Superior temporal gyrus (tissue), 1 donor: Measurements from ENCODE around the gene PLCH1.

Experiments
- DNase-seq: peaks from one replicate; pipeline ENCODE4 v3.0.0-alpha.2; 2016; ENCODE audit errors: extremely low spot score

Gene PLCH1

DNA sequence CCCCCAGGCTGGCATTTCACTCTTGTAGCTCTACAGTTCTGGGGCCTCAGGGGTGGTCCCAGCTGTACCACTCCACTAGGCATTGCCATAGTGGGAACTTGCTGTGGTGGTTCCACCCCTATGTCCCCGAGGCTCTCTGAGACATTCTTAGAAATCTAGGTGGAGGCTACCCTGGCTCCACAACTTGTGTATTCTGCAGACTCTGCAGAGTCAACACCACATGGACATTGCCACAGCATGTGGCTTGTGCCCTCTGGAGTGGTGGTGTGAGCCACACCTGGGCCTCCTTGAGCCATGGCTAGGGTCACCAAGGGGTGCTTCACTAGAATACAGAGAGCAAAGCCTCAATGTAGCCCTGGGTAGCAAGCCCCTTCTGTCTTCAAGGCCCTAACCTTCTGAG lies 397.0 kb downstream of the PLCH1 start:
- no peak for DNase-seq

DNA sequence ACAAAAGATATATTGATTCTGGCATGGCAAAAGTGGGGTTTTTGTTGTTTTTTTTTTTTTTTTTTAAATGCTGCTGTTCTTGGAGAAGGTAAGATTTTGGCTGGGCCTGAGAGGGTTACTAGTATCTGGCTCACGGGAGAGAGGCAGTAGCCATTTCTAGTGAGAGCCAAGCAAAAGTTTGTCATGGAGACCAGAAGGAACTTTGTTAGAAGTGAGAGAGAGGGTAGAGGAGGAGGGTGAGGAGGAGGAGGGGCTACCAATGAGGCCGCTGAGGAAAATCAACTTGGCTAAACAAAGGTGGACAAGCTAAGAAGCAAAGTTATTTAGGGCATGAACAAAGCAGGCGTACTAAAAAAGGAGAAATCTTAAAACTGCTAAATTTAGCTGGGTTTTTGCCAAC lies 402.5 kb downstream of the PLCH1 start:
- no peak for DNase-seq

GRCh38 chr3:155339052-155339451 lies 405.8 kb downstream of the PLCH1 start:
- no peak for DNase-seq

DNA sequence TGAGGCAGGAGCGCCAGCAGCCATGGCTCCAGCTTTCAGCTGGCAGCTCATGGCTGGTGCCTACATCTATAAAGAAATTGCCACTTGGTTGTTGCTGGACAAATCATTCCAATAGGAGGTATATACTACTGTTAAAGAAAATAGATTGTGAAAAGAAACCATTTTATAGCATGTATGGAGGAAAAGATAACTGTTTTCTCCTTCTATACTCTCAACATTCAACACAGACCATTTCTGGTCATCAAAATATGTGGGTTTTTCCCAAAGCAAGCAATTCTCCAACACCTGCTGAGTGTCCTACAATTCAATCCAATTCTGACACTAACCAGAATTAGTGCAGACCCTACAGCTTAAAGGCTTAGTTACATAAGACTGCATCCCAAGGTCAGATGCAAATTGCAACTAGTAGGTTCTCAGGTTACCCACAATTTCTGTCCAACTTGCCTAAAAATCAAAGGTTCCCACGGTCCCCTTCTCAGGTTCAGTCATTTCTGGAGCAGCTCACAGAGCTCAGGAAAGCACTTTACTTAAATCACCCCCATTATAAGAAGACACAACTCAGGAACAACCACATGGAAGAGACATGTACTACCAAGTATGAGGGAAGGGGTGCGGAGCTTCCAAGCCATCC lies 409.0 kb downstream of the PLCH1 start:
- no peak for DNase-seq

DNA sequence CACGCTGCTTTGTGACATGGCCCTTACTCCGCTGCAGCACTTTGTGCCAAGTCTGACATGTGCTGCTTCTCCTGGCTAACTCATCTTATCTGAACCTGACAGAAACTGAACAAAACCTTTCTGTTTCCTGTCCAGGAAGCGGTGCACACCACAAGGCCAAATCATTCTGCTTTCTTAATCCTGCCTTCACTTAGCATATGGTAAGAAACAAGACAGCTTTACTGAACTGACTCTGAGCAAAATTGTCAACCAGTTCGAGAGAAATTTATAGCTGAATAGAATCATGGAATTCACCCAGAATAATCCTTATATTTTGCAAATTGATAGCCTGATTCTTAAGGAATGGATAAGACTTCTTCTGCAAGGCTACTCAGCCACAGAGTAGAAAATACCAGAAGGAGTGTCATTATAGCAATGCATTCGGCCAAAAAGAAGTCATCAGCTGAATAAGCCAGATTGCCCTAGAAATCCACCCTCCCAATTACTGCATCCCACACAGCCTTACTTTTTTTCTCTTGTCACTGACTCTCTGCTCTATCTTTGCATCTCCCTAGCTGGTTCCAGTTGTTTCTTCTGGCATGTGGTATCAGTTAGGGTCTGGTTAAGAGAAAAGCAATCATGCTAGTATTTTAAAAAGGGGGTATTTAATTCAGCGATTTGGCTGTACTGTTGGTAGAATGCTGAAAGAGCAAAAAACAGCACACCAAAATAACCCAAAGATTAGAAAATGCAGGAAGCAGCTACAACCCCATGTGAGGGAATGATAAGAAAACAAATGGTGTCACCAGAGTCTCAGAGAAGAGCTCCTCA lies 409.8 kb downstream of the PLCH1 start:
- DNase-seq = no peak

- no peak for DNase-seq
Observed at GRCh38 chr3:155334215-155334913, 410.5 kb downstream of the PLCH1 start.

DNA sequence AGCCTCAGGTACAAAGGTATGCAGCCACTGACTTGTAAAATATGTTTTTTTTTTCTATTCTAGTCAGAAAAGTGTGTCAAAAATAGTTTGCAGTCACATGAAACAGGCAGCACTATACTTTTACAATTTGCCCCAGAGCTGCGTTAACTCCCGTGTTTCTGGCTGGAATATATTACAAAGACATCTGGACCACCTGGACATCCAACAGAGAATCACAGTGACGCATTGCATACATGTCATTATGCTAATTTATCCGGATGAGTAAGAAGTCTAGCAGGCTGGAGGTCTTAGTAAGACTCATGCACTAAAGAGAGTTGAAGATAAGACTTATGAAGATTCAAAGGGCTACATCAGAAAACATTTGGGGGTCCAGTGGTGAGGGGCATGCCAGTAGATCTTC lies 412.2 kb downstream of the PLCH1 start:
- DNase-seq = no peak

- no peak for DNase-seq
Observed at GRCh38 chr3:155331078-155331477, 413.8 kb downstream of the PLCH1 start.

DNA sequence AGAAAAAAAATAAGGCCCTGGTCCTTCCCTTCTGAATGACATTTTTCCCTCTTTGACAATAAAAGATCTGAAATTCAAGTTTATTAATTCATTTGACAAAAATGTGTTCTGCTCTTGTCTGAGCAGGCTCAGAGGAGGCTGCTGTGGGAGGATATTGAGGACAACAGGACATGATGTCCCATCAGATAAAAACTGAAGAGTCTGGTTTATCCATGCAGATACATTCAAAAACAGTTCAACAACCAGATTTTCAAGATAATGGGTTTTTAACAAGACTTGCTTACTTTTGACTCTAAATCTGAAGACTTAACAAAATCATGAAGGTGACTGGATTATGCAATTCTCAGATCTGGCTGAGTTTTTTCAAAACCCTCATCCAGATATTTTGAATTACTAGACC lies 414.5 kb downstream of the PLCH1 start:
- no peak for DNase-seq

DNA sequence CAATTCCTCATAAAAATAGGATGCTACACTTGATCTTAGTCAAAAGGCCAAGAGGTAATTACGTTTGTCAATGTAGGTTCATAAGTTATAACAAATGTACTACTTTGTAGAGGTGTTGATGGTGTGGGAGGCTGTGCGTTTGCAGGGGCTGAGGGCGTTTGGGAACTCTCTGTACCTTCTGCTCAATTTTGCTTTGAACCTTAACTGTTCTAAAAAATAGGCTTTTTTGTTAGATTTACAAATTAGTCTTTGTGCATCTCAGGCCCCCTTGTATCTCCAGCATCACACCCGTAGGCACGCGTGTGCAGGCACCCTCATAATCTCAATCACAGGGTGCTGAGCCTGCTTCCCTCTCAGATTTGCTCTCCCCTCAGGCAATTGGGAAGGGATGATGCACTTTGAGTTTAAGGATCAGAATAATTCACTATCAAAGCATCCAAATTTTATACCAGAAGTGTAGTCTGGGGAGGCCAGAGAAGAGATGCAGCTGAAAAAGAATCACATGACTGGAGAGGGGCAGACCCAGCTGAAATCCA lies 415.3 kb downstream of the PLCH1 start:
- no peak for DNase-seq

- no peak for DNase-seq
Observed at GRCh38 chr3:155327871-155328270, 417.0 kb downstream of the PLCH1 start.

DNA sequence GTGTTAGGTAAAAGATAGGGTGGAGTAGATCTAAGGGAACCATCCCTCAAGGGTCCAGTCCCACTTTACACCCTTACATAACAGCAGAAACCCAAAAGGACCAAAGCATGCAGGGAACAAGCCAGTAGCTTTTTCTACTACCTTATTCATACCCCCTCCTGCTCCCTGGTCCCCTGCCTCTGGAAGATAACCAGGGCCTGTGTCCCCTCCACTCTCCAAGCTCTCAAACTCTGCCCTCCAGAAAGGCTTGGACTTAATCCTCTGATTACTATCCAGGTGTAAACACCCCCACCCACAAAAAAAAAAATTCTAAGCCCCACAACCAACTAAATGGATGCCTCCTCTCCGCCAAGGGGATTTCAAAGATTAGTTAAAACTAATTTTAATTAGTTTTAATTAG lies 417.4 kb downstream of the PLCH1 start:
- DNase-seq = no peak

GRCh38 chr3:155326901-155327300 lies 418.0 kb downstream of the PLCH1 start:
- DNase-seq = no peak

DNA sequence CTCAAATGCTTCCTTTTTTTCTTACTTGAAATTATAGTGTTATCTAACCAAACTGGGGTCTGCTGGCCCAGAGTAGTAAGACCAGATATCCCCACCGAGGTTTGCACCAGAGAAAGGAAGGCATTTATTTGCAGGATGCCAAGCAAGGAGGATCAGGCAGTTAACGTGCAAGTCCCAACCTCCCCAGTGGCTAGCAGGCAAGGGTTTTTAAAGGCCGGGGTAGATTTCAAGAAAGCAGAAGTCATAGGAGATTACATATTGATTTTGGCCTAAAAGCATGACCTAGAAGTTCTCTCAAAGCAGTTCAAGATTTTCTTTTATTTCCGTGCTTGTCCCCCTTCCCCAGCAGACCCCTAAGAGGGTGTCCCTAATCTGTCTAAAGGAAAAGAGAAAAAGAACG lies 418.6 kb downstream of the PLCH1 start:
- DNase-seq = no peak
